ENCODE data around the gene ZNF598.
A peak's percentile ranks its signal among the peaks of the same experiment; 100 is the strongest.
"Not testable (repeated sequence)": the region's sequence is repeated elsewhere in the genome, so short reads cannot be mapped to it uniquely, and the experiment has no call there.

ZNF598 gene

GRCh38 chr16:2027024-2028010 is 17.7 kb upstream of the ZNF598 start:
- DNase-seq = no peak

- no peak for DNase-seq
These were observed 16.9 kb upstream of the ZNF598 start, which contains the start of gene NHERF2 for GRCh38 chr16:2026461-2027023. NHERF2 (plus strand) TSS chr16:2026902; CDS start chr16:2027006, 104 bp downstream.

GRCh38 chr16:2025878-2026460 is 16.3 kb upstream of the ZNF598 start:
- DNase-seq = no peak

- DNase-seq = no peak
These were observed 15.6 kb upstream of the ZNF598 start for GRCh38 chr16:2025251-2025650.

GRCh38 chr16:2024032-2024420 is 14.4 kb upstream of the ZNF598 start:
- no peak for DNase-seq

- peak; percentile 83 for DNase-seq
These were observed 13.7 kb upstream of the ZNF598 start for GRCh38 chr16:2023092-2024031.

GRCh38 chr16:2022723-2023091 is 13.1 kb upstream of the ZNF598 start:
- DNase-seq = no peak

GRCh38 chr16:2019921-2020831 is 10.6 kb upstream of the ZNF598 start:
- DNase-seq = no peak

- no peak for DNase-seq
These were observed 9.9 kb upstream of the ZNF598 start, which contains the start of gene NPW for GRCh38 chr16:2019518-2019920. NPW (plus strand) TSS chr16:2019785.

GRCh38 chr16:2016407-2016922 is 6.8 kb upstream of the ZNF598 start:
- no peak for DNase-seq

- DNase-seq = no peak
These were observed 6.3 kb upstream of the ZNF598 start for GRCh38 chr16:2015947-2016208.

GRCh38 chr16:2015117-2015946 is 5.7 kb upstream of the ZNF598 start:
- DNase-seq = no peak

GRCh38 chr16:2013527-2013926 is 3.9 kb upstream of the ZNF598 start:
- DNase-seq = no peak

GRCh38 chr16:2011726-2012125 is 2.1 kb upstream of the ZNF598 start:
- not testable (repeated sequence) for DNase-seq

- DNase-seq = no peak
These were observed 383 bp downstream of the ZNF598 start for GRCh38 chr16:2009164-2009711.

- DNase-seq = no peak
These were observed 924 bp downstream of the ZNF598 start for GRCh38 chr16:2008631-2009163.

GRCh38 chr16:2008009-2008526 is 1.6 kb downstream of the ZNF598 start:
- no peak for DNase-seq

GRCh38 chr16:2007081-2007836 is 2.4 kb downstream of the ZNF598 start:
- DNase-seq = no peak

- no peak for DNase-seq
These were observed 3.3 kb downstream of the ZNF598 start for GRCh38 chr16:2006317-2006716.
